Omental fat pad (tissue), 4 donors: ENCODE measurements around the gene FAM3B. TPM values are rescaled to one million over a fixed set of nuclear protein-coding genes. Genes with fewer than 3 reads are reported as not detected.

ENCODE experiments used
- ATAC-seq: fragments of 150-250 bp; one replicate; pipeline ENCODE4 v1.9.1; 2016; ENCODE audit warnings: mild to moderate bottlenecking, moderate library complexity; ENCODE audit not compliant: low FRiP score
- DNase-seq: peaks from one replicate; pipeline ENCODE4 v3.0.0-alpha.2; 2019; ENCODE audit warnings: low spot score
- CTCF ChIP-seq, 3 donors: fragments of 450-650 bp; IDR thresholded peaks; one replicate each; pipeline ENCODE4 v1.5.1; 2016 to 2017; ENCODE audit warnings: antibody characterized with exemption in 3 of 3, mild to moderate bottlenecking in 3 of 3, moderate library complexity in 2 of 3
- total RNA-seq, 4 donors: library from RNA; depleted of rRNA; stranded (reverse); fragments of >200 nt; gene quantifications; one replicate each; pipeline ENCODE4 v1.1.0, GENCODE V29; 2016

Gene FAM3B
- total RNA-seq, 4 donors from 2014 or later = 0.72 to 1.8 (median 1.2) TPM; not detected in 1

- ATAC-seq = no peak
- no peak for TF ChIP-seq CTCF (IDR thresholded peaks at IDR 0.05)
- no peak for DNase-seq
These were observed 47.7 kb downstream of the FAM3B start for GRCh38 chr21:41364308-41364707.

- no peak for TF ChIP-seq CTCF (IDR thresholded peaks at IDR 0.05)
- no peak for ATAC-seq
- DNase-seq = no peak
These were observed 48.9 kb downstream of the FAM3B start for GRCh38 chr21:41365377-41366107.

- no peak for TF ChIP-seq CTCF (IDR thresholded peaks at IDR 0.05)
- ATAC-seq (peak; percentile 14), DNase-seq (no peak)
These were observed 50.0 kb downstream of the FAM3B start for GRCh38 chr21:41366522-41367151.

GRCh38 chr21:41367301-41367944 lies 50.8 kb downstream of the FAM3B start:
- ATAC-seq (no peak), DNase-seq (no peak)
- no peak for TF ChIP-seq CTCF (IDR thresholded peaks at IDR 0.05)

- no peak for TF ChIP-seq CTCF (IDR thresholded peaks at IDR 0.05)
- ATAC-seq = no peak
- DNase-seq = no peak
These were observed 51.5 kb downstream of the FAM3B start for GRCh38 chr21:41367945-41368734.

- ATAC-seq = no peak
- TF ChIP-seq CTCF (IDR thresholded peaks at IDR 0.05) = no peak
- DNase-seq = no peak
These were observed 52.1 kb downstream of the FAM3B start for GRCh38 chr21:41368735-41369104.
